Measurements from ENCODE around the gene CLCF1. TPM values are rescaled to one million over a fixed set of nuclear protein-coding genes. Genes with fewer than 3 reads are reported as not detected.

CLCF1 gene
- total and polyA plus RNA-seq, 10 of the 15 experiments (the other 5 are each of a cell fraction or from before 2014, with no cell fraction given): 0.16 to 2.1 (median 0.63) TPM; not detected in 1

DNA sequence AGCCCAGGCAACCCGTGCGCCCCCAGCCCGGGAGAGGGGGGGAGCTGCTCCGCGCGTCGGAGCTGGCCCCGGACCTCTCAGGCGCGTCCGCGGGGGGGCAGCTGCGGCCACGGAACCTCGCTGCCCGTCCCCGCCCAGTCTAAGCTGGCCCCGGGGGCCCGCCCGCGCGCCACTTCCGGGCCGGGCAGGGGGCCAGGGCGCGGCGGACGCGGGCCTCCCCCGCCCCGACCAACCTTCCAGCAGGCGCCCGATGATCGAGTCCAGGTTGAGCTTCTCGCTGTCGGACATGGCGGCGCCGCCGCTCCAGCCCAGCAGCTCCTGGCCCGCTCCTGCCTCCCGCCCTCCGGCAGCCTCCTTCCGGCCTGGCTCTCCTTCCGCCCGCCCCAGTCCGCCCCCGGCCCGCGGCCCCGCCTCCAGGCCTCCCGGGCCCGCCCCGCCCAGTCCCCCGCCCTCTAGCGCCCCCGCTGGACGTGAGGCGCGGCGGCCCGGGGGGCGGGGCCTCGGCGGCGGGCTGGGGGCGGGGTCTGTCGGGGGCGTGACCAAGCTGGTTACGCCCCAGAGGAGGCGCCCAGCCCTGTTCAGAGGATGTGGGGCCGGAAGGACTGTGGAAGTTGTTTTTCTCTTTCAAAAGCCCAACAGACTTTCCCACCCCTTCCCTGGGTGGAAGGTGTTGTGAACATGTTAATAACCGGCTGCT lies 28.2 kb upstream of the CLCF1 start, which contains the start of gene PPP1CA (continued):
- TF ChIP-seq ZBTB40 (IDR thresholded peaks at IDR 0.05; ENCODE audit: borderline replicate concordance): no peak
- no peak for TF ChIP-seq PRDM15 (CRISPR knock-in tag; IDR thresholded peaks at IDR 0.05)
- peak in 1 of 2 experiments; percentile 55; a peak in 1 of 3 replicates for TF ChIP-seq EGR1 (IDR thresholded peaks at IDR 0.05; ENCODE audit: borderline replicate concordance in 1 of 2, low read depth in 2 of 2, low read length in 2 of 2)
- no peak for TF ChIP-seq ZBTB33 (IDR thresholded peaks at IDR 0.05)
- TF ChIP-seq SIN3A (IDR thresholded peaks at IDR 0.05; ENCODE audit: low read depth, low read length): peak; percentile 49; the same call in 1 of the 2 replicates
- no peak for TF ChIP-seq MYC (IDR thresholded peaks at IDR 0.05; ENCODE audit: insufficient read depth, insufficient read length, insufficient replicate concordance, low read length, severe bottlenecking)
- no peak for TF ChIP-seq KAT2A (conservative IDR thresholded peaks at IDR 0.05; ENCODE audit: control insufficient read depth, low read depth, low read length)
- peak in 1 of 2 experiments; percentile 49; a peak in 1 of 4 replicates for TF ChIP-seq SRF (IDR thresholded peaks at IDR 0.05; ENCODE audit: low read depth in 2 of 2, low read length in 2 of 2)
- no peak for TF ChIP-seq SPI1 (IDR thresholded peaks at IDR 0.05; ENCODE audit: borderline replicate concordance, insufficient read depth, low read depth, low read length)
- TF ChIP-seq ZNF592 (IDR thresholded peaks at IDR 0.05): peak; percentile 83
- TF ChIP-seq ASH2L (IDR thresholded peaks at IDR 0.05; ENCODE audit: borderline replicate concordance, low read depth): no peak
